Measurements from ENCODE around the gene DTHD1.

The DTHD1 gene

DNA sequence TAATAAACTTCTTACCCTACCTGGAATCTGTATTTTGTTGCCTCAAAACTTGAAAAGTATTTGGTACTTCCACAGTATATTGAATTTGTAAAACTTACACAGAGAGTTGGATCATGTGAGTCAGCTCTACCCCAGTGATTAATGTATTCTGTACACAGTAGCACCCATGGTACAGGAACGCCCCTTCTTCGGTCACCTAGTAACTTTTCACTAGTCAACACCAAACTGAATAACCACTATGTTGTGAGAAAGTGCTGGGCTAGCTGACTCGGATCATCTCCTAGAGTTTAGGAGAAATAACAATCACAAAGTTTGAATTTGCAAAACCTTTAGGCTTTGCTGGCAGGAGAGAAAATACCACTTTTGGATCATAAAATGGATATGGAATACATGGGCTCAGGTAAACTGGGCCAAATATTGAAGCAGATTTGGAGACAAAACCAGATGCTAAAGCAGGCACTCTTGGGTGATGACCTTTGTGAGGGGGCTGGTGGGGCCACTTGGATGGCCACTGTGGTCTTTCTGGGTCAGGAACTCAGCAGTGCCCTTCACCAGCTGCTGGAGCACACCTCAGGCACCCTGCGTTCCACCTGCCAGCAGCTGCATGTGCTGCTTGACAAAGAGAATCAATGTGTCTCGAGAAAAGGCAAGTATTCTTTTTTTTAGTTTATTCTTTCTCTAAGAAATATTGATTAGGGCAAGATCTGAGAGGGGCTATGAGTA, at the start of gene DTHD1:
DTHD1 (plus strand) TSS at position 233 of the 723 bp plus-strand sequence; CDS start at position 376, 143 bp downstream.
- H3K36me3 ChIP-seq (ENCODE audit: control insufficient read depth, insufficient read depth, low read length) = no peaks in the 10 kb centered on the region
- no peaks in the 10 kb centered on the region for H3K9me3 ChIP-seq (ENCODE audit: control insufficient read depth, low read length)
- H3K9ac ChIP-seq (ENCODE audit: low read length) = no peak within 1 kb of the TSS
- H3K27me3 ChIP-seq (ENCODE audit: control insufficient read depth, insufficient read depth, low read length) = no peaks in the 10 kb centered on the region
- H3K4me1 ChIP-seq (ENCODE audit: control insufficient read depth, insufficient read depth, low read length) = peaks cover 9% of the 10 kb centered on the region
- H3K4me3 ChIP-seq (ENCODE audit: low read length) = no peak within 1 kb of the TSS

DNA sequence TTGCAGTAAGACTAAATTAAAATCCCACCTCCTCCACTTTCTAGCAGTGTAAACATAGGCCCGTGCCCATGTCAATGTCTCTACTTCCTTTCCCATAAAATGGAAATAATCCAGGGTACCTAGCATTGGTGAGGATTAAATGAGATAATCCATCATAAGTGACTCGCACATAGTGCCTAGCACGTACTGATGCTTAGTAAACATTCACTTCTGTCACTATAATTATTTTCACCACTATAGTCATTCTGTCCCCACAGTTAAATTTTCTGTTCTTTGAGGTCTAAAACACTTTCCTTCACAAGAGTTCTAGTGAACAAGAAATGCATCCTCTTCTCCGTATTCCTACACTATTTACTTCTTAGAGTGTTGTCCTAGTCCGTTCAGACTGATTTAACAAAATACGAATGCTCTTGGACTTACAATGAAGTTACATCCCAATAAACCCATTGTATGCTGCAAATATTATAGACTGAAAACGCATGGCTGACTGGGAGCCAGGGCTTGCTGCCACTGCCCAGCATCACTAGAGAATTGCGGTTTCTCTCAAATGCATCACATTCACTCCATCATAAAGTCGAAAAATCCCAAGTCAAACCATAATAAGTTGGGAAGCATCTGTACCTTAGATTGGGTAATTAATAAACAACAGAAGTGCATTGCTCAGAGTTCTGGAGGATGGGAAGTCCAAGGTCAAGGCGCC, 47.7 kb upstream of the DTHD1 start:
- H3K4me1 ChIP-seq (ENCODE audit: control insufficient read depth, insufficient read depth, low read length) = peaks cover 4% of the 10 kb centered on the region
- H3K4me3 ChIP-seq (ENCODE audit: low read length) = no peak overlapping the region
- no peaks in the 10 kb centered on the region for H3K36me3 ChIP-seq (ENCODE audit: control insufficient read depth, insufficient read depth, low read length)
- no peaks in the 10 kb centered on the region for H3K9me3 ChIP-seq (ENCODE audit: control insufficient read depth, low read length)
- H3K27me3 ChIP-seq (ENCODE audit: control insufficient read depth, insufficient read depth, low read length) = no peaks in the 10 kb centered on the region
- no peak overlapping the region for H3K9ac ChIP-seq (ENCODE audit: low read length)

DNA sequence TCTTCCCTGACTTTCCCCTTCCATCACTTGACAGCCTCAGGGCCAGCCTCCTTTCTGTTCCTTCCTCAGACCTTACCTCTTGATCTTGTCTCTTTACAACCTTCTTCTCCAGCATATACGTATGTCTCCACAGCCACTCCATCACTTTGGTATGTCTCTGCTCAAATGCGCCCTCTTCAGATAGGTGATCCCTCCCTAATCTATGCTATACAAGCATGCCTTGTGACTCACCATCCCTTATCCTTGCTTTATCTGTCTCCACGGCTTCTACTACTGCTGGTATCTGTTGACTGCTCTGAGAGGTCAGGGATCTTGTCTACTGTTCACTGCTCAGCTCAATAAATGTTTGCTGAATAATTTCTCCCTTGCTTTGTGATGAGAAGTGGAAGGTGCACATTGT, 46.1 kb upstream of the DTHD1 start:
- Histone ChIP-seq H3K4me3 (ENCODE audit: low read length) (no peak overlapping the region), H3K9ac (ENCODE audit: low read length) (no peak overlapping the region), H3K36me3 (ENCODE audit: control insufficient read depth, insufficient read depth, low read length) (no peaks in the 10 kb centered on the region), H3K27me3 (ENCODE audit: control insufficient read depth, insufficient read depth, low read length) (no peaks in the 10 kb centered on the region), H3K4me1 (ENCODE audit: control insufficient read depth, insufficient read depth, low read length) (peaks cover 4% of the 10 kb centered on the region), H3K9me3 (ENCODE audit: control insufficient read depth, low read length) (no peaks in the 10 kb centered on the region)

DNA sequence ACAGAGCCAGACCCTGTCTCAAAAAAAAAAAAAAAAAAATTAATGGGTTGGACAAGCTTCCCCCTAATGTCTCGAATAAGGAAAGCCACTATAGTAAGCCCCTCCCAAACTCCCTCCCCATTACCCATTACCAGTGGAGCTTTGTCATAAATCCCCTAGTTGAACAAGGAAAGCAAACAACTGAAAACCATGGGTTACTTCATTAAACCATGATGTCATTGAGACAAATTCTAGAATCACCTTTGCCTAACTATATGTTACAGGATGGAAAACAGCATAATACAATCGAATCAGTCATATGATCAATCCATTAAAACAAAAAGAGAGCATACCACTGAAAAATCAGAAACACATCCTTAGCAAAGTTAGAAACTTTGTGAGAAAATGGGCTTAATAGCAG, 45.3 kb upstream of the DTHD1 start:
- H3K4me1 ChIP-seq (ENCODE audit: control insufficient read depth, insufficient read depth, low read length) = peaks cover 4% of the 10 kb centered on the region
- no peaks in the 10 kb centered on the region for H3K9me3 ChIP-seq (ENCODE audit: control insufficient read depth, low read length)
- H3K36me3 ChIP-seq (ENCODE audit: control insufficient read depth, insufficient read depth, low read length) = no peaks in the 10 kb centered on the region
- no peak overlapping the region for H3K4me3 ChIP-seq (ENCODE audit: low read length)
- no peaks in the 10 kb centered on the region for H3K27me3 ChIP-seq (ENCODE audit: control insufficient read depth, insufficient read depth, low read length)
- no peak overlapping the region for H3K9ac ChIP-seq (ENCODE audit: low read length)

DNA sequence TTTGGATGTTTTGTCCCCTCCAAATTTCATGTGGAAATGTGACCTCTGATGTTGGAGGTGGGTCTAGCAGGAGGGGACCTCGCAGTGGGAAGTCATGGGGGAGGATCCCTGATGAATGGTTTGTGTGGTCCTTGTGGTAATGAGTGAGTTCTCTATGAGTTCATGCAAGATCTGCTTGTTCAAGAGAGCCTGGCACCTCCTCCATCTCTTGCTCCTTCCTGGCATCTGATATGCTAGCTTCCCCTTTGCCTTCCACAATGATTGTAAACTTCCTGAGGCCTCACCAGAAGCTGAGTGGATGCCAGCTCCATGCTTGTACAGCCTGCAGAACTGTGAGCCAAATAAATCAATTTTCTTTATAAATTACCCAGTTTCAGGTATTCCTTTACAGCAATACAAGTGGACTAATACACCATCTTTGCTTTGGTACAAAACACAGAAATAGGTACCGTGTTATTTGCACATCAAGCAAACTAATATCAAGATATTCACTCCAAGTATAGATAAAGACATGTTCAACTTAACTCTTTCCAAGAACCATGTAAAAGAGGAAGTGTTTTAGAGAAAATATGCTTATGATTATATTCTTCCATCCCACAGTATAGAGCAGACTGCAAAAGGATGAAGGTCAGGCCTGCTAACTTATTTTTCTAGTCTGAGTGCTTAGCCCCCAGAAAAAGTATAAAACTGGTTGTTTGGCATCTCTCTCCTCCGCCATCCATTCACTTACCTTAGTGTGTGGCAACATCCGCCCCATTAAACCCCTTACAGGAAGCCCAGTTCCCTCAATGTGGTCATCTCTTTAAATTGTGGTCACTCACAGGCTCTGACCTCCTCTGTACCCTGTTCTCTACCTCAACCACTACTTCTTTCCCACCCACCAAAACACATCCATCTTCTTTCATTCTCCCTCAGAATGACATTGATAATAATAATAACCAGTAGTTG, 43.8 kb upstream of the DTHD1 start:
- no peak overlapping the region for H3K4me3 ChIP-seq (ENCODE audit: low read length)
- no peaks in the 10 kb centered on the region for H3K36me3 ChIP-seq (ENCODE audit: control insufficient read depth, insufficient read depth, low read length)
- H3K4me1 ChIP-seq (ENCODE audit: control insufficient read depth, insufficient read depth, low read length) = peaks cover 4% of the 10 kb centered on the region
- no peak overlapping the region for H3K9ac ChIP-seq (ENCODE audit: low read length)
- H3K27me3 ChIP-seq (ENCODE audit: control insufficient read depth, insufficient read depth, low read length) = no peaks in the 10 kb centered on the region
- H3K9me3 ChIP-seq (ENCODE audit: control insufficient read depth, low read length) = no peaks in the 10 kb centered on the region

DNA sequence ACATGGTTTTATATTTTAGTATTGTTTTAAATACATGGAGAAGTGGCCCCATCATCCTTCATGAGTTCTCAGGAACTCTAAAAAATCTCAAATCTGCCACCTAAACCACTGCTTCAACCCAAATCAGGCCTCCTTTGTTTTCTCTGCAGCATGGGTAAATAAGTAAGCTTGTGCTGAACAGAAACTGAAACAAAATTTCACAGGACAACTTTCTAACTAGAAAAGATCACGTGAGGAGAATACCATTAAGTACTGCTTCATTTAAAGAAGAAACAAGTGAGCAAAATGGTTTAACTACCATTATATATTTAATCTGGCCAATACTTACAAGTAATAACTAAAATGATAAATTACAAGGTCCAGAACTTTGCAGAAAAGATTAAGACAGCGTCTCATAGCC, 39.6 kb upstream of the DTHD1 start:
- Histone ChIP-seq H3K4me1 (ENCODE audit: control insufficient read depth, insufficient read depth, low read length) (no peaks in the 10 kb centered on the region), H3K9ac (ENCODE audit: low read length) (no peak overlapping the region), H3K27me3 (ENCODE audit: control insufficient read depth, insufficient read depth, low read length) (no peaks in the 10 kb centered on the region), H3K9me3 (ENCODE audit: control insufficient read depth, low read length) (no peaks in the 10 kb centered on the region), H3K36me3 (ENCODE audit: control insufficient read depth, insufficient read depth, low read length) (no peaks in the 10 kb centered on the region), H3K4me3 (ENCODE audit: low read length) (no peak overlapping the region)

DNA sequence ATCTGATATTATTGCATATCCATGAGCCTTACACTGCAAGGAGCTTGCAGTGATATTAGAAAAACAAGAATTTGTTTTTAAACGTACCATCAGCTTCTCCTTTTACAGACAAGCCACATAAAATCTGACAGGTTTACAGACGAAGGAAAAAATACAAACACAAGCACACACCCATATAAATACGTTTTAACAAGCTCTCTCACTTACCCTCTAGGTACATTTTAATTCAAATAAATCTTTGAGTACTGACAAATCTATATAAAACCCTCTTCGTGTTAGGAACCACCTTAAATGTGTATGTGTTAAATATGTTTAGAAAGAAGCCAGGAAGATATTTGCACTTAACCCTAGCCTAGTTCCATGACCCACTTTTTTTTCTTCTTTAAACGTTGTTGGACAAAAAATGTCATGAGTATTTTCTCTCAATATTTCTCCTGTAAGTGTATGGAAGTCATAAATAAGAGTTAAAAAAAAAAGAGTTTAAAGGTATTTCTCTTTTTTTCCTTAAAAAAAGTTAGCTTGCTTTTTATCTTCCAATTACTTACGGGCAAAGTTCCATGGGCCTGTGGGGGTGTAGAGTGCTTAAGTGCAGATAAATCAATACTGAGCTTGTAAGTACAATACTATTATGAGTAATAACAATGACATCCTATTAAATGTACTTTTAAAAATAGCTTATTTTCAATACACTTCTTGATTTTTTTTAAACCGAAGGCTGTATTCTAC, 38.6 kb upstream of the DTHD1 start:
- Histone ChIP-seq H3K4me3 (ENCODE audit: low read length) (no peak overlapping the region), H3K27me3 (ENCODE audit: control insufficient read depth, insufficient read depth, low read length) (no peaks in the 10 kb centered on the region), H3K36me3 (ENCODE audit: control insufficient read depth, insufficient read depth, low read length) (no peaks in the 10 kb centered on the region), H3K9me3 (ENCODE audit: control insufficient read depth, low read length) (no peaks in the 10 kb centered on the region), H3K9ac (ENCODE audit: low read length) (peak overlapping the region; percentile 96), H3K4me1 (ENCODE audit: control insufficient read depth, insufficient read depth, low read length) (no peaks in the 10 kb centered on the region)

DNA sequence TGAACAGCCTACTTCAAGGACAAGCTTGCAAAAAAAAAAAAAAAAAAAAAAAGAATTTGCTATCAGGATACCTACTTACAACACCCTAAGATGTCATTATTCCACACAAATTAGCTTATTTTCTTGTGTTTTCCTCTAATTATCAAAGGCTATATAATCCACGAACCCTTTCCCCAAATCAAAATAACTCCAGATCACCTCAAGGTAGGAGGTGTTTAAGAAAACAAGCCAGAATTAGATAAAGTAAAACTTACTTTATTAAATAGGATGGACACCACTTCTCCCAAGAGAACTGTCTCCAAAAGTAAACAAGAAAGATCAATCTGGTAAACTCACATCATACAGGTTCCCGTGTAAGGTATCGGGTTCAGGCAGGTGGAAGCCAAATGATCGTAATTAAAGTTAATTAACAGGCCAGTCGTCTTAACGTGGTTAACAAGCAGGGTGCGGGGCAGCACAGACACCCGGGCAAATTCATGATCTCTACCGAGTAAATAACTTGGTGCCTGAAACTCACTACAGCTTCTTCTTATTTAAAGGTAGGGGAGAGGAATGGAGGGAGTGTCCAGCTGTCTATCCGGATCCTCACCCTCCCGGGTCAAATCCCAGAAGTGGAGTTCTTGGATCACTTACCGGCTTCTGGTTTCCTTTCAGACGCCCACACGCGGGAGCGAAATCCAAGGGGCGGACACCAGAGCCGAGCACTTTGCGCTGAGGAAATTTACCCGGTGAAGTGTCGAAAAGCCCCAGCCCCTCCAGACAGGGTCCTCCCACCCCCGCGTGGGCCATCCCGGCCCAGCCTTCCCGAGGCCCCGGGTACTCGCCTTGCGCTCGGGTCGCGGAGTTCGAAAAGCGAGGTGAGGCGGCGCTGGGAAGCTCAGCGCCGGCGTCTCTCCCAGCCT, 37.8 kb upstream of the DTHD1 start:
- Histone ChIP-seq H3K27me3 (ENCODE audit: control insufficient read depth, insufficient read depth, low read length) (no peaks in the 10 kb centered on the region), H3K4me3 (ENCODE audit: low read length) (peak overlapping the region; percentile 61), H3K36me3 (ENCODE audit: control insufficient read depth, insufficient read depth, low read length) (no peaks in the 10 kb centered on the region), H3K4me1 (ENCODE audit: control insufficient read depth, insufficient read depth, low read length) (no peaks in the 10 kb centered on the region), H3K9me3 (ENCODE audit: control insufficient read depth, low read length) (no peaks in the 10 kb centered on the region), H3K9ac (ENCODE audit: low read length) (peak overlapping the region; percentile 96)

DNA sequence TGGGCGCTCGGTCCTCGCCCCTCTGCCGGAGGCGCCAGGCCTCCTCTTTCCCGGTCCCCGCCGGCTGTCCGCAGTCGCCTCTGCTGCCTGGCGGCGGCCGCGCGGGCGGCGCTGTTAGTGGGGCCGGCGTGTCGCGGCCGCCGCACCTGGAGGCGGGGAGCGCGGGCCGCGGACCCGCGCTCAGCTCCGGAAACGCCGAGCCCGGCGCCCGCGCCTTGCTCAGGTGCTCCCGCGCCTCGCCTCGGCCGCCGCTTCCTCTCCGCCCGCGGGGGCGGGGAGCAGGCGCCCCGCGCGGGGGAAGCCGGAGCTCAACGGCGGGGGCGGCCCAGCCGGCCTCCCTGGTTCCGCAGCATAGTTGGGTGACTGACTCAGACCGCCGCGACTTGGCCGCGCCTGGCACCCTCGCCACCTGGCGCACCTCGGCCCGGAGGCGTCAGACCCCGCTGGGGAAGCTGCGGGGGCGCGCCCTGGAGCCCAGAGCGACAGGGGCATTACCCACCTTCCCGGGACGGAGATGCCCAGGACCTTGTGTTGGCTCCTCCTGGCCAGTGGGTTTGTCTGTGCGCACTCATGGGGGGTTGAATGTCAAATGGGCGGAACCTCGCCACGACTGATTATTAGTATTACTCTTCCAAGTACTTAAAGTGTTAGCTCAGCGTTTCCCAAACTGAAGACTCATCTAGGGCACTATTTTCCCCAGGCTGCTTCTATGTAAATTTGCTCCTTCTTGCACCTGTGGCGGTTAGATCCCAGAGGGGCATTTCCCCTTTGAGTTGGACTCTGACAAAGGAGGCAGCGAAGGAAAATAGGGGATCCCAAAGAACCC, 36.9 kb upstream of the DTHD1 start, which contains the start of gene ARAP2:
ARAP2 (minus strand) TSS at position 258 of the 826 bp plus-strand sequence. CDS start 15,028 bp downstream, outside the sequence.
- H3K36me3 ChIP-seq (ENCODE audit: control insufficient read depth, insufficient read depth, low read length) = no peaks in the 10 kb centered on the region
- no peaks in the 10 kb centered on the region for H3K4me1 ChIP-seq (ENCODE audit: control insufficient read depth, insufficient read depth, low read length)
- no peaks in the 10 kb centered on the region for H3K27me3 ChIP-seq (ENCODE audit: control insufficient read depth, insufficient read depth, low read length)
- peak within 1 kb of the TSS; percentile 61 for H3K4me3 ChIP-seq (ENCODE audit: low read length)
- H3K9me3 ChIP-seq (ENCODE audit: control insufficient read depth, low read length) = no peaks in the 10 kb centered on the region
- peak within 1 kb of the TSS; percentile 96 for H3K9ac ChIP-seq (ENCODE audit: low read length)

DNA sequence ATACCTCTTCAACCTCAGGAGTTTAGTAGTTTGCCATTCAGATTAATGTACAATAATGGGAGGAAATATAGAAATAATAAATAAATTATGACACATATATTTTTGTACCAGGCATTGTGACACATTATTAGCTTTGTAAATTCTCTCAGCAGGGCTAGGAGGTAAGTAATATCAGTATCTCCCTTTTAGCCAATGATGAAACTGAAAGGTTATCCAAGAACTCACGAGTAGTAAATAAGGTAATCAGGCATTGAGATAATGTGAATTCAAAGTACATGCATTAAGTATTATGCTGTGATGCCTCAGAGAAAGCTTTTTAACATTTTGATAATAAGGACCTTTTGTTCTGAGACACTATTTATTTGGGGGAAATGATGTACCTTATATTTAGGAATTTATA, 31.8 kb upstream of the DTHD1 start:
- Histone ChIP-seq H3K9ac (ENCODE audit: low read length) (no peak overlapping the region), H3K4me3 (ENCODE audit: low read length) (no peak overlapping the region), H3K36me3 (ENCODE audit: control insufficient read depth, insufficient read depth, low read length) (no peaks in the 10 kb centered on the region), H3K9me3 (ENCODE audit: control insufficient read depth, low read length) (no peaks in the 10 kb centered on the region), H3K4me1 (ENCODE audit: control insufficient read depth, insufficient read depth, low read length) (no peaks in the 10 kb centered on the region), H3K27me3 (ENCODE audit: control insufficient read depth, insufficient read depth, low read length) (no peaks in the 10 kb centered on the region)
